NCI-H82 treated with DMSO at 0.1 percent for 48 hours (cell line): Measurements from ENCODE around the gene RGL3.
"Not testable (repeated sequence)": the region's sequence is repeated elsewhere in the genome, so short reads cannot be mapped to it uniquely, and the experiment has no call there.

ENCODE experiments used
- DNase-seq: peaks from one replicate; lab custom pipeline; 2025; ENCODE audit not compliant: unreplicated experiment; lab: John Stamatoyannopoulos, UW

Gene RGL3

DNA sequence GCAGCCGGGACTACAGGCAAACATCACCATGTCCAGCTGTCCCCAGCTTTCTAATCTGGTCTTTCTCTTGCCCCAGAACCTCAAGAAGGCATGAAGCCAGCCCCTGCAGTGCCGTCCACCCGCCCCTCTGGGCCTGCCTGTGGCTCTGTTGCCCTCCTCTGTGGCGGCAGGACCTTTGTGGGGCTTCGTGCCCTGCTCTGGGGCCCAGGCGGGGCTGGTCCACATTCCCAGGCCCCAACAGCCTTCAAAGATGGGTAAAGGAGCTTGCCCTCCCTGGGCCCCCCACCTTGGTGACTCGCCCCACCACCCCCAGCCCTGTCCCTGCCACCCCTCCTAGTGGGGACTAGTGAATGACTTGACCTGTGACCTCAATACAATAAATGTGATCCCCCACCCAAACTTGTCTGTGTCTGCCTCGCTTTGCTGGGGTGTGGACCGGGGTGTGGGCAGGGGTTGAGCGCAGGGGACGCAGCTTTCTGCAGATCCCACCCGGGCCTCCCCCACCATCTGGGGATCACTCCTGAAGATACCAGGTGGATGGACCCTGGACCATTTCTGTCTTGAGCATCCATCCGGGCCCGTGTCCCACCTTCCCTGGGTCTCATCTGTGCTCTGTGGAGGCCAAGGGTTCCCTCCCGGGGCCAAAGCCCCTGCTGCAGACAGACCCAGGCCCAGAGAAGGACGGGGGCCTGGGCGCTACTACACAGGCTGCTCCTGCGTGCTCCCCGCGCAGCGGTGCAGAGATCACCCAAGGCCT lies 31.6 kb upstream of the RGL3 start:
- DNase-seq = no peak

DNA sequence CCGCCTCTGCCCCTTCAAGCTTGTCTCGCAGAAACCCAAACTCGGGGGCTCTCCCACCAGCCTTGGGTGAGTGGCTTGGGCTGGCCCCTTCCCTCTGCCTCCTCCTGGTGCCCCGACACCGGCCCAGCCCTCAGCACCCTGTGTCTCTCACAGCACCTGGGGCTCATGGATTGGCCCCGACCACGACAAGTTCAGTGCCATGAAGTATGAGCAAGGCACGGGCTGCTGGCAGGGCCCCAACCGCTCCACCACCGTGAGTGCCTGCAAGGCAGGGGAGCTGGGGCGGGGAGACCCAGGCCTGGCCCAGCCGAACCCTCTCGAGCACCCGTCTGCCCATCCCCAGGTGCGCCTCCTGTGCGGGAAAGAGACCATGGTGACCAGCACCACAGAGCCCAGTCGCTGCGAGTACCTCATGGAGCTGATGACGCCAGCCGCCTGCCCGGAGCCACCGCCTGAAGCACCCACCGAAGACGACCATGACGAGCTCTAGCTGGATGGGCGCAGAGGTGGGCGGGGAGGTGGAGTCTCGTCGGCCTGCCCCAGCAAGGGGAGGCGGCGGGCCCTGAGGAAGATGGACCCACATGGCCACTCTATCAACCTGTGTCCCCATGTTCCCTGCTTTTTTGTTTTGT lies 29.9 kb upstream of the RGL3 start:
- no peak for DNase-seq

DNA sequence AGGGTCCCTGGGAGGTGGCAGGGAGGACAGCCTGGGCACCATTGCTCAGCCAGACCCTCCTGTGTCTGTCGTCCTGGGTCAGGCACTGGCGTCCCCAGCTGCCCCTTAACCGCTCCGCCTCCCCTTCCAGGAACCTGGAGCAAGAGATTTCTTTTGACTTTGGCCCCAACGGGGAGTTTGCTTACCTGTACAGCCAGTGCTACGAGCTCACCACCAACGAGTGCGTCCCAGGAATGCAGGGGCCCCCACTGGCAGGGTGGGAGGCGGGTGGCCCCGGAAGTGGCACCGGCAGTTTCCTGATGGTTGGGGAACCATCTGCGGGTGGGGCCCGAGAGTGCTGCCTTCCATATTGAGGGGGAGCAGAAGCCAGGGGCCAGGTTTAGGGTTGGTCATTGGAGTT lies 29.3 kb upstream of the RGL3 start:
- no peak for DNase-seq

DNA sequence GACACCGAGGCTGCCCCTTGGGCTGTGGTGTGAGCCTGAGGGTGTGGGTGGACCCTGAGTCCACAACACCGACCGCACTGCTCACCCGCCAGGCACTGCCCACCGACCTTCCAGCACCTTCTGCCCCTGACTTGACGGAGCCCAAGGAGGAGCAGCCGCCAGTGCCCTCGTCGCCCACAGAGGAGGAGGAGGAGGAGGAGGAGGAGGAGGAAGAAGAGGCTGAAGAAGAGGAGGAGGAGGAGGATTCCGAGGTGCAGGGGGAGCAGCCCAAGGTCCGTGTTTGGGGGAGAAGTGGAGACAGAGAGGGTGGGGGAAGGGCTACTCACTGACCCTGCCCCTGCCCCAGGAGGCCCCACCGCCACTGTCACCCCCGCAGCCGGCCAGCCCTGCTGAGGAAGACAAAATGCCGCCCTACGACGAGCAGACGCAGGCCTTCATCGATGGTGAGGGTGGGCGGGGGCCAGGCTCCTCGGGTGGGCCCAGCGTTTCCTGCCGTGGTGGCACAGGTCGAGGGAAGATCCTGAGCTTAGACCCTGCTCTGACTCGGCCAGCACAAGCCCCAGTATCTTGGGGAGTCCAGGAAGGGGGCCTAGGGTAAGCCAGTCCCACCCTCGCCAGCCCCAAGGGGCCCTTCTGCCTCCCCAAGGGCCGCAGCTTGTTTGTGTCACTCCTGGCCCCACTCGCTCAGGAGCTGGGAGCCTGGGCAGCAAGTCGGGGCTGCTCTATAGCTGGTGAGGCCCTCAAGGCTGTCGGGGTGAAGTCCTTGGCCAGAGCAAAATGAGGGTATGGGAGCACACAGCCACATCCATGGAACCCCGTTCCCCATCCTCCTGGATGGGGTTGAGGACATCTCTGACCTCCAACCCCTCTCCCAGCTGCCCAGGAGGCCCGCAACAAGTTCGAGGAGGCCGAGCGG lies 28.5 kb upstream of the RGL3 start:
- no peak for DNase-seq

DNA sequence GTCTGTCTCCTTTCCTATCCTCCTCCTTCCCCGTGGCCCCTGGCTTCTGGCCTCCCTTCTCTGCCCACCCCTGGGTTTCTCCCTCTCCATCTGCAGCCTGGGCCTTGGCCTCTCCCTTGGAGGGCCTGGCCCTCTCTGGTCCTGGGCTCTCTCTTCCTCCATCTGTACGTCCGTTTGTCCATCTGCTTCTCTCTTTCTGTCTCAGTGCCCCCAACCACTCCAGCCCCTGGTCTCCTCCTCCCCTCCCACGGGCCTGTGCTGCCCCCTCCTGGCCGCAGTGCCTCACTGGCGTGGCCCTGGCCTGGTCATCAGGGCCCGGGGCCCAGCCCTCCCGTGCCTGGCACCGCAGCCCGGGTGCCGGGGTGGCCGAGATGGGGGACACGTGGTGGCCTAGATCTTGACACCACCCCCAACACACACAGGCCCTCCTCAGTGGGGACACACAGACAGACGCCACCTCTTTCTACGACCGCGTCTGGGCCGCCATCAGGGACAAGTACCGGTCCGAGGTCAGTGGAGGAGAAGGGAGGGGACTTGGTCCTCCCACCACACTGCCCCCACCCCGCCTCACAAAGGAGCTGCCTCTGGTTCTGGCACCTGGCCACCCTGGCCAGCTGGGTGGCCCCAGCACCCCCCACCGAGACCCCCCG lies 27.7 kb upstream of the RGL3 start:
- DNase-seq = no peak

DNA sequence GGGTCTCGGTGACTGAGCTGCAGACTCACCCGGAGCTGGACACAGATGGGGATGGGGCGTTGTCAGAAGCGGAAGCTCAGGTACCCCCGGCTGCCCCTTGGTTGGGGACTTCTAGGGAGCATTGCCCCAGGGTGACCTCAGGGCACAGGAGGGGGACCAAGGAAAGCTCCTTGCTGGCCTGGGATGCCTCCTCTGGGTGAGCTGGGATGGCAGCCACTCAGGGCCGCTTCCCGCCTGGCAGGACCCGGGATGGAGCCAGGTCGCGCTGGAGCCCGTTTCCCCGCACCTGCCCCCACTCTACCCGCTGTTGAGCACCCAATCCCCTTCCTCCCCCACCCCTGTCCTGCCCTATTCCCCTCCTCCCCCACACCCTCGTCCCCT lies 27.1 kb upstream of the RGL3 start:
- no peak for DNase-seq

DNA sequence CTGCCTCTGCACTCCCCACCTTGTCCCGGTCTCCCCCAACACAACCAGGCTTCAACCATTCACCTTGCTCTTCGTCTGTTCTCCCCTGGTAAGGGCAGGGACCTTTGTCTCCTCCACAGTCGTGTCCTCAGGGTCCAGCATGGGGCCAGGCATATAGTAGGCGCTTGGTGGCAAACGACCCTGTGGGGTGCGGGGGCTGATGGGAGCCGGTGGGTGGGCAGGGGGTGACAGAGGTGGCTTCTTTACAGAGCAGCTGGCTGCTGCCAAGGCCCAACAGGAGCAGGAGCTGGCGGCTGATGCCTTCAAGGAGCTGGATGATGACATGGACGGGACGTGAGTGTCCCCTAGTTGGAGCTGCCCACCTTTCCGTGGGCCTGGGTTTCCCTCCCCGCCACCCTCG lies 26.0 kb upstream of the RGL3 start:
- DNase-seq = no peak

DNA sequence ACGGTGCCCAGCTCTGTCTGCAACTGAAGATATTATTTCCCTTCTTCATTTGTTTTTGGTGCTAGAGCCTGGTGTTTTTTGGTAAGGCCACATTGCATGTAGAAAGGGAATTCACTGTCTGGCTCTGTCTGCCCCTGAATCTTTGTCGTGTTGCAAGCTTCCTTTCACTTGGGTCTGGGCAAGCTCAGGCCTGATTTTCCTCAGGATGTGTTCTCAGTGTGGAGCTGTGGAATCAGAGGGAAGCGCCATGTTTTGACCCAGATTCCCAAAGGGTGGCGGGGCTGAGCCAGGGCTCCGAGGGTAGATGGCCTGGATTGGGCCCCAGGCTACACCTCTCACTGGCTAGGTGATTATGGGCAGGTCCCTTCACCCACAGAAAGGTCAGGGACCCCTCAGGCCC lies 24.9 kb upstream of the RGL3 start:
- no peak for DNase-seq

DNA sequence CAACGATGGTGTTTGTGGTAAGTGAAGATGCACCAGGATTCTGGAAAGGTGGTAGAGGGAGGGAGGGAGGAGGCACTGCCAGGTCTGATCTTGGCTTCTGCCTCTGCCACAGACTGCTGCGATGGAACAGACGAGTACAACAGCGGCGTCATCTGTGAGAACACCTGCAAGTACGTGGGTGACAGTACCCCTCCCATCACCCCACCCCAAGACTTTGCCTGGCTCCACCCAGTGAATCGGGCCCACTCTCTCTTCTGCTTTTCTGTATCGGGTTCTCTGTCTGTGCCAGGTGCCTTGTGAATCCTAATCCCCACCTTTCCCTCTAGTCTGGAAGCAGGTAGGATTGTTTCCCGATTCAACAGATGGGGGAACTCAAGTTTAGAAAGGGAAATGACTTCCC lies 18.8 kb upstream of the RGL3 start:
- no peak for DNase-seq

DNA sequence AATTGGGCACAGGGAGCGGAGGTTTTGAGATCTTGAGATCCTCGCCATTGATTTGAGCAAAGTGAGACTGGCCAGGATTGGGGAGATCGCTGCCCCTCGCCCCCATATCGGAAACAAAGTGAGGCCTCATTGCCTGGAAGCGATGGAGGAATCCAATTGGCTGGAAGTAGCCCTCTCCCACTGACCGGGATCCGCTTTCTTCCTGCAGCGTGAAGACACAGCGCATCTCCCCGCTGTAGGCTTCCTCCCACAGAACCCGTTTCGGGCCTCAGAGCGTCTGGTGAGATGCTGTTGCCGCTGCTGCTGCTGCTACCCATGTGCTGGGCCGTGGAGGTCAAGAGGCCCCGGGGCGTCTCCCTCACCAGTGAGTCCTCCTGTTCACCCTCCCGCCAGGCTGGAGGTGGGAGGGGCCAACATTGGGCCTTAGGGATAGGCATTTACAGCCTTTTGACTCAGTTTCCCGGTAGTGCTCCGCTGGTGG lies 16.8 kb upstream of the RGL3 start:
- DNase-seq = no peak

DNA sequence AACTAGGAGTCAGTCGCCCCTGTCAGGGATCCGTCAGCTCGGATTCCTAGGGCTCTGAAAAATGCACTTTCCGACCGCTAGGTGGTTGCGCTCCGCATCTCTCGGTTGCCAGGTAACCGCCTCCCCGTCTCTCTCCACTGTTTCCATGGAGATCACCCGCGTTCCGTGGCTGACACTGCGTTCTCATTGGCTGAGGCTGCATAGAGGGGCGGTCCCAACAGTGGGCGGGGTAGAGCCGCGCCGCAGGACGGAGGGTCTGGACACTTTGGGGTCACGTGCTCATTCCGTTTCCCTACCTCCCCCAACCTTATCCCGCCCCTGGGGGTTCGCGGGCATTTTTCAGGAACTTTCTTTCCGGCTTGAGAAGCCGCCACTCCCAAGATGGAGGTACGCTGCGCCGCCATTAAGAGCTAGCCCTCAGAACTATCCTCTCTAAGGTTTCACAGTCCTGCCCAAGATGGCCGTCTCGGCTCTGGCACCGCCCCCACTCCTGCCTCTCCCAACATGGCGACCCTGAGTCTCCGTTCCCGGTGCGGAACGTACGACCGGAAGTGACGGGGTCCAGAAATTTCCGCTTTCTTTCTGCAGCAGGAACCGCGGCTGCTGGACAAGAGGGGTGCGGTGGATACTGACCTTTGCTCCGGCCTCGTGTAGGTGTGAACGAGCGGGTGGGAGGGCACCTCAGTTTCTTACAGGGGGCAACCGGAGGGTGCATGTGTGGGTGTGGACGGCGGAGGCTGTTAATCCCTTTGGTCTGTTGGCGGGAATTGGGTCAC lies 16.1 kb upstream of the RGL3 start, which contains the start of the genes ODAD3 and PRKCSH:
TSS of gene ODAD3 (minus strand) at position 65 of the 776 bp plus-strand sequence. CDS start 105 bp downstream, outside the sequence.
TSS of gene PRKCSH (plus strand) at position 579 of the 776 bp plus-strand sequence. CDS start 483 bp downstream, outside the sequence.
- DNase-seq = peak; percentile 96

DNA sequence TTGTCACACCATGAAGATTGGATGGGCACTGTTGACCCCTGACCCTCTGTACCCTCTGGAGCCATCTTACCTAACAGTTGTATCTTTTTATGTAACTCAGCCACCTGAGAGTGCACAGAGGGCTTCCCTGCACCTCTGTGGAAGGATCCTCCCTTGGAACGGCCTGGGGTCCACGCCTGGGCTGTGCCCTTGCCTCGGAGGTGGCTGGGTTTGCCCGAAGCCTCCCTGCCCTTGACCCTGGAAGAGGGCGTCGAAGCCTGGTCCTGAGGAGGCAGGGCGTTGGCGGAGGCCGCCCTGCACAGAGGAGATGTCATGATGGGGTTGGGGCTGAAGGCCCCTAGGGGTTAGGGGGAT lies 15.6 kb upstream of the RGL3 start:
- DNase-seq = no peak

DNA sequence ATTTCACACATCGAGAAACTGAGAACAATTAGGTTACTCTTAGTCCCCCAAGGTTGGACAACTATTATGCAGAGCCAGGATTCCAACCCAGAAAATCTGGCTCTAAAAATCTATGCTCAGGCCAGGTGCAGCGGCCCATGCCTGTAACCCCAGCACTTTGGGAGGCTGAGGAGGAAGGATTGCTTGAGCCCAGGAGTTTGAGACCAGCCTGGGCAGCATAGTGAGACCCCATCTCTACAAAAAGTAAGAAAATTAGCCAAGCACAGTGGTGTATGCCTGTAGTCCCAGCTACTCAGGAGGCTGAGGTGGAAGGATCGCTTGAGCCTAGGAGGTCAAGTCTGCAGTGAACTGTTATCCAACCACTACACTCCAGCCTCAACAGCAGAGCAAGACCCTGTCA lies 14.4 kb upstream of the RGL3 start:
- not testable (repeated sequence) for DNase-seq

DNA sequence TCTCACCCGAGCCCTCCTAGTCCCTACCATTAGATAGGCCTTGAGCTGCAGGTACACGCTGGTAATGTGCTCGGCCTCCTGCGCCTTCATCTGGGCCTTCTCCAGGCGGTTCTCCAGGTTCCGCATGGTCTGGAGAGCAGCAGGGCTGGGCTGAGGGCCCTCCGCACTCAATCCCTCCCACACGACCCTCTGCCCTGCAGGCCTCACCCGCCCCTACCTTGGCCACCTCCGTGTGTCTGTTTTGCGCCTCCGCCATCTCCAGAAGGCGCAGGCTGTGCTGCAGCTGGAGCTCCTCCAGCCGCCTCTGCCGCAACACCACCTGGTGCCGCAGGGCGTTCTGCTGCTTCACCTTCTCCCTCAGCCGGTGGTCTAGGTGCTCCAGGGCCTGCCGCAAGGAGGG lies 7.5 kb upstream of the RGL3 start:
- DNase-seq = no peak

DNA sequence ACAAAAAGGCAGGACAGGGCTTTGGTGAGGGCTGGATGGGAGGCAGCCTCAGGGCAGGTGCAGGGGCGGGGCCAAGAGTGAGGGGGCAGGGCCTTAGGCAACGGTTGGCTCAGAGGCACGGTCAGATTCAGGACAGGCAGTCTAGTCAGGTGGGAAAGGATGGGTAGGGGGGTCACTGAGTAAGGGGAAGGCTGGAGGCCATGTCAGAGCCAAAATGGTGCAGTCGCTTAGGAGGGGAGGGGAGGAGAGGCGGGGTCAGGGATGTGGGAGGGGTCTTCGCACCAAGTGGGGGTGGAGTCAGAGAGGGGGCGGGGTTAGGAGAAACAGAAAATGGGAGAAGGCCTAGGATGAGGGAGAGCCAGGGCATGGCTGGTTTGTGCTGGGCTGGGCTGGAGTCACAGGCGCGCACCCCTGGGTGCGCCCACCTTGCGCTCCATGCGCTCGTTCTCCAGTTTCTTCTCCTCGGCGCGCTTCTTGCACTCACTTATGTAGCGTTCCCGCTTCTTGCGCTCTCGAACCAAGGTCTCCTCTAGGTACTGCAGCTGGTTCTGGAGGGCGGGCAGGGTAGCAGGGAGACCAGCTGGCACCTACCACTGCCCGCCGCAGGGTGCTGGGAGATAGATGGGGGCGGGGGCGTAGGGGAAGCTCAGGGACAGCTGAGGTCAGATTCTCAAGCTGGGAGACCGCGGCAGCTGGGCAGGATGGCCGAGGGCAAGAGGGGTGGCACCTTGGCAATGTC lies 6.8 kb upstream of the RGL3 start:
- DNase-seq = no peak

DNA sequence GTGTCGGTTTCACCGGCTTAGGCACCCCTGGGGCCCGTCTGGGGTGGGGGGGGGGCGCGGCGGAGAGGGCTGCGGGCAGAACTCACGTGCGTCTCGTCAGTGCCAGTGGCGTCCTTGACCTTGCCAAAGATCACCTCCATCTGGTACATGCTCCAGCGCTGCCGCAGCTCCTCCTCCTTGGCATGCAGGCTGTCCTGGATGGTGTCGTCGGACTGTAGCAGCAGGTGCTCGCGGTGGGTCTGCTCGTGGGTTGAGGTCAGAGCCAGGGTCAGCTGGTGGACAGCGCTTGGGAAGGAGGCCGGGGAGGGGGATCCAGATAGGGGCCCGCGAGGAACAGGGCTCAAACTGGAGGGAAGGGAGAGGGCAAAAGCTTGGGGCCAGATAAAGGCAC lies 4.7 kb upstream of the RGL3 start:
- no peak for DNase-seq

DNA sequence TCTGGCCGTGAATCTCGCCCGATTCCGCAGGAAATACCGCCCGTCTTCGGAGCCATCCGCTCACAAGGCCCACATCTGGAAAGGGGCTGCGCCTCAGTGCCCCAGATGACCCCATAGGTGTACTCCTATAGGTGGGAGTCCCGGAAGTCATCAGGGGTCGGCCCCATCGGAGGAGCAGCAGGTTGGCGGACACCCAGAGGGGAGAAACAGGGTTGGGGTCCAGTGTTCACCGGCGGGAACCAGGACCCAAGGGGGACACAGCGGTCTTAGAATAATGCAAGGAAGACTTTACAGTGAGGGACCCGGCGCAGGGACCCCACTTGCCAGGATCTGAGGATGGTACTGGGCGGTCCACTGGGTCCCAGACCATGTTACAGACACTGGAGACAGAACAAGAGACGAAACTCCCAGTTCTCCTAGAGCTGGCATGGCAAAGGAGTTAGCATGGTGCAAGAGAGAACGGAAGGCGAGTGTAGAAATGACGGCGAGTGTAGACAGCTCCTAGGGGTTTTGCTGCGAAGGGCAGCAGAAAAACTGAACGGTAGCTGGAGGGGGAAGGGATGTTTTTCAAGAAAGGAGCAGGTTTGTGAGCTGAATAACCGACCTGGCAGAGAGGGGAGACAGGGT lies 4.2 kb upstream of the RGL3 start:
- DNase-seq = no peak

DNA sequence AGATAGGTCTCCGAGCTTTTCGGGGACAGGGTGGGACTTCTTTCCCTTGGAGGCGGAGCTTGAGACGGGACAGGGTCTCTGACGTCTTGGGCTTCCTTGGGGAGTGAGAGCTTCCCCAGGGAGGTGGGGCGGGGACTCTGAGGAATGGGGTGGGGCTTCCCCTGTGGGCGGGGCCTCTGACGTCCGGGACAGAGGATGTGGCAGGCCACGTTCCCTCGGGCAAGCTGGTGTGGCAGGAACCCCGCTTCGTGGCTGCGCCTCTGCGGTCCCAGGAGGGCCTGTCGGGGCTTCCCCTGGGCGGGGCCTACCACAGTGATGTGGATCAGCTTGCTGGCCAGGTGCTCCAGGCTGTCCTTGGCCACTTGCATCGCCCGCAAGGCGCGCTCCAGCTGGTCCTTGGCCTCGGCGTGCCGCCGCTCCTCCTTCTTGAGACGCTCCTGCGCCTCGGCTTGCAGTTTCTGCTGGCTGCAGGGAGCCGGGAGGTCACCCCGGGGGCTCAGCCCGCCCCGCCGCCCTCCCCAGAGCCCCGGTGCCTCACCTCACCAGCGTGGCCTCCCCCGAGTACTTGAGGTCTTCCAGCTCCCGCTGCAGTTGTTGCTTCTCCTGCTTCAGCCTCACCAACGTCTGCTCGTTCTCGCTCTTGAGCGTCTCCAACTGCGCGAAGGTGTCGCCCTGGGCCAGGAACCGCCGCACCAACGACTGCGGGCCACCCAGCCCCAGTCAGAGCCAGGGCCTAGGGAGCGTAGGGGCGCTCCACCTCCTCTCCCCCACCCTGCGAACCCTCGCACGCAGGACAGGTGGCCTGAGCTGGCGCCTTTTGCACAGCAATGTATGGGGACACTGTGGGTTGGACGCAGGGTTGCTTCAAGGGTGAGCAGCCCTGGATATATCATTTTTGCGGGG lies 3.3 kb upstream of the RGL3 start:
- no peak for DNase-seq
